GM21723 (cell line): Measurements from ENCODE around the gene THG1L.

Experiments
- ATAC-seq: cut with Tn5 transposase; IDR thresholded peaks from one replicate; pipeline ENCODE4 v1.9.1; 2021; ENCODE audit warnings: mild to moderate bottlenecking, moderate library complexity; ENCODE audit not compliant: unreplicated experiment

Gene THG1L

GRCh38 chr5:157750320-157750719, 19.1 kb downstream of the THG1L start:
- ATAC-seq, result no peak

GRCh38 chr5:157756122-157756521, 24.9 kb downstream of the THG1L start:
- ATAC-seq, result no peak

GRCh38 chr5:157758706-157759105, 27.5 kb downstream of the THG1L start:
- ATAC-seq, result no peak

- ATAC-seq, result peak; percentile 80
Observed at GRCh38 chr5:157761690-157762621, 30.7 kb downstream of the THG1L start.

GRCh38 chr5:157764531-157764930, 33.3 kb downstream of the THG1L start:
- no peak for ATAC-seq

- no peak for ATAC-seq
Observed at GRCh38 chr5:157766442-157766841, 35.2 kb downstream of the THG1L start.

GRCh38 chr5:157766902-157767301, 35.7 kb downstream of the THG1L start:
- no peak for ATAC-seq

- no peak for ATAC-seq
Observed at GRCh38 chr5:157767689-157768088, 36.5 kb downstream of the THG1L start.

- ATAC-seq, result no peak
Observed at GRCh38 chr5:157770665-157771064, 39.4 kb downstream of the THG1L start.

GRCh38 chr5:157772127-157772526, 40.9 kb downstream of the THG1L start:
- no peak for ATAC-seq

GRCh38 chr5:157778121-157778805, 47.0 kb downstream of the THG1L start:
- ATAC-seq, result no peak

- ATAC-seq, result no peak
Observed at GRCh38 chr5:157779221-157779620, 48.0 kb downstream of the THG1L start.

GRCh38 chr5:157785801-157786200, 54.6 kb downstream of the THG1L start:
- no peak for ATAC-seq
